8988T (cell line): ENCODE data around the gene PYROXD2.

Source experiments
- DNase-seq: peaks from one replicate; pipeline ENCODE4 v3.0.0; 2011

The PYROXD2 gene

DNA sequence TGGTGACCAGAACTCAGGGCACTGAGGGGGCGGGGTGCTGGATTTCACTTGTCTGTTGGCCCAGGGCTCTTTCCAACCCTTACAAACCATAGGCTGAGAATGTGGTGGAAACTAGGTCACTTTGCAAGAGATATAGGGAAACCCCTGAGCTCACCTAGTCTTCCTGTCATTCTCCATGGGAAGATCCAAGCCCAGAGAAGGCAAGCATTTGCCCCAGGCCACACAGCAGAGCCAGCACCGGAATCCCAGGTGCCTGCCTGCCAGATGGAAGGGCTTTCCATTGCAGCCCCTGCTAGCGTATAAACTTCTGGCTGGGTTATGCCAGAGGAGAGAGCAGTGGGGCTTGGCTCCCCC, 427 bp downstream of the PYROXD2 start:
- no peak for DNase-seq

DNA sequence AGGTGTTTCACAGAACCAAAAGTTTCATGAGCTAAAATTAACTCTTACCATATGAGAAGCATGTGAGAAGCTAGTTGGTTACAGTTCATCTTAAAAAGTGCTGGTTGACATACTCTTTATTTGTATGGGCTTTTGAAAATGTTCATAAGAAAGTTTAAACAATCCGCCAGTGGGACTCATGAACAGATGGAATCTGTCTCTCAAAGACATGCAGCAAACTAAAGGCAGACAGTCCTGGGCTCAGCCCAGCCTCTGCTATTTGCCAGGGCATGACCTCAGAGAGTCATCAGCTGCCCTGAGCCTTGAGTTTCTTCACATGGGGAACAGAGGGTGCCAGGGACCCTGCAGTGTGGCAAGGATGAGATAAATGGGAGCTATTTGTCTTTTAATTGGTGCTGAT, 3.2 kb downstream of the PYROXD2 start:
- DNase-seq = no peak

DNA sequence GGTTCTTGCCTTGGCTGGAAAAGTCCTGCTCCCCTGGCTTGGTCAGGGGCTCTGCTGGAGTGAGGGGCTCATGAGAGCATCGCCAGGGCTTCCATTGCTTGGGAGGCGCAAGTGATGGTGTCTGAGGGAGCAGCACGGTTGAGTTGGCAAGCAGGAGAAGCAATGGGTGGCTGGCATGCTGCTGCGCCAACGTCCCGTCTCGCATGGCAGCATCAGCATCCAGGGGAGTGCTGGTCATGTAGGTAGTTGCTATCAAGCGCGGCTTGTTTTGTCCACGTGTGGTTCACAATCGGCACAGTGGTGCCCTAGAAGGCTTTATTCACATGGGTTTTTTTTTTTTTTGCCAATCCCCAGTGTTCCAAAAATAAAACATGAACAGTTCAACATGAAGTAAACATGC, 3.8 kb downstream of the PYROXD2 start:
- no peak for DNase-seq

DNA sequence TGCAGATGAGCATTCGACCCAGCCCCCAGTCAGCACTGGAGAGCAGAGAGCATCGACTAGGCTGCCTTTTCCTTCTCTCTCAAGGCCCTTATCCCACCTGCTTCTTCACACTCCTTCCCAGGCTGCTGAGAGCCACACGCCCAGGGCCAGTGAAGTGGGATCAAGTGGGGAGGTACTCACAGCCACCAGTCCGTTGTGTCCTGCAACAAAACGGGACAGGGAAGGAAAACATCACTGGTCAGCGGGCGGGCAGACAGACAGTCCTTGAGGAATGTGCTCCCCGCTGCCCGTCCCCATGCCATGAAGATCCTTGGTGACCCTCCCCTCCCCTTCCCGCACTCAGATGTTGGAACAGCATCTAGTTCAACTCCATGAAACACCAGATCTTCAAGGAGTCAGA, 4.2 kb downstream of the PYROXD2 start:
- no peak for DNase-seq

DNA sequence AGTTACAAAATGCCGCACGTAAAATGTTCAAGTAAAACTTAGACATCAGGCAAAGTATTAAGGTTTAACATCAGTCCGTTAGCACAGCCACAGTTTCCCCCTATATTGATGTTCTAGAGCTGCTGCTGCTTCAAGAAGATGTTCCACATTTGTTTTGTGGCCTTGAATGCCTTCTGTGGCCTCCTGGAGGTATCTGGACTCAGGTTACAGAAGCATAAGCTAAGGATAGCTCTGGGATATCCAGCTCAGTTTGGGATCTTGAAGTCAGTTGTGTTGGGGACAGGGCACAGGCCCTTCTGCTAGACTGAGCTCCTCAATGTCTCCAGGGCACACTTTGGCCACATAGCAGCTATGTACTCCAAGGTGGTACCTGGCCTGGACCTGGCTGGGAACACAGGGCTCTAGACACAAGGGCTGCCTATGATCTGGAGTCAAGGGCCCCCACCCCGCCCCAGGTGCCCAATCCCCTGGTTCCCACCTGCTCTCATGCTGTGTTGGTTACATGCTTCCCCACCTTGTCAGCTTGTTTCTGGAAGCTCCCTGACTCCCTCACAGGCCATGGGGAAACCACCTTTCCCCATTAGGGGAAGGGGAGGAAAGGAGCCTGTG, 4.7 kb downstream of the PYROXD2 start:
- DNase-seq = no peak

DNA sequence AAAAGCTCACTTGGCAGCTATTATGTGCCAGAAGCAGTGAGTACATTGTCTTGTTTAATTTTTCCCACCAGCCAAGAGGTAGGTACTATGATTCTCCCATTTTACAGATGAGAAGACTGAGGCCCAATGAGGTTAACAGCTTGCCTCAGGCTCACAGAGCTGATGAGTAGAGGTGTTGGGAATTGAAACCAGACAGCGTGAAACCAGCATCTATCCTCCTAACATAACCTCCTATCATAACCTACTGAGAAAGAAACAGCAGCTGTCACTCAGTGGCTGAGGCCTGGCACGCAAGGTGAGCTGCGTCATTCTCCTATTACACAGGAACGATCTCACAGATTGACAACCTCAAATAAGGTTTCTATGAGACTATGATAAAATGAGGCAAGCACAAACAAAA, 6.2 kb downstream of the PYROXD2 start:
- DNase-seq = no peak

DNA sequence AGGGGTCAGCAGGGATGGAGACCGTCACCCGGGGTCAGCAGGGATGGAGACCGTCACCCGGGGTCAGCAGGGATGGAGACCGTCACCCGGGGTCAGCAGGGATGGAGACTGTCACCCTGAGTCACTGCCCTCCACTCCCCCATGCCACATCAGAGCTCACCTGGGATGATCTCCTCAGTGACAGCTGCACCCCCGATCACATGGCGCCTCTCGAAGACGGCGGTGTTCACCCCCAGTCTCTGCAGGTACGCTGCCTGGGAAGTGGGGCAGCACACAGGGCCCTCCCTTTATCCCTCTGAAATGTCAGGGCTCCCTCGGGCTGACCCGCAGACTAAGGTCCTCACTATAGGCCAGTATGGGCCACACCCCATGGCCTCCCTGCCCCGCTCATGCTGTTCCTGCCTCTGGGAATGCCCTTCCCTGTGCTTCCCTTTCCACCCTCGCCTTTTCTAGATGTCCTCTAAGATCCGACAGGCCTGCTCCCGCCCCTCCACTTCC, 7.2 kb downstream of the PYROXD2 start:
- DNase-seq = no peak

DNA sequence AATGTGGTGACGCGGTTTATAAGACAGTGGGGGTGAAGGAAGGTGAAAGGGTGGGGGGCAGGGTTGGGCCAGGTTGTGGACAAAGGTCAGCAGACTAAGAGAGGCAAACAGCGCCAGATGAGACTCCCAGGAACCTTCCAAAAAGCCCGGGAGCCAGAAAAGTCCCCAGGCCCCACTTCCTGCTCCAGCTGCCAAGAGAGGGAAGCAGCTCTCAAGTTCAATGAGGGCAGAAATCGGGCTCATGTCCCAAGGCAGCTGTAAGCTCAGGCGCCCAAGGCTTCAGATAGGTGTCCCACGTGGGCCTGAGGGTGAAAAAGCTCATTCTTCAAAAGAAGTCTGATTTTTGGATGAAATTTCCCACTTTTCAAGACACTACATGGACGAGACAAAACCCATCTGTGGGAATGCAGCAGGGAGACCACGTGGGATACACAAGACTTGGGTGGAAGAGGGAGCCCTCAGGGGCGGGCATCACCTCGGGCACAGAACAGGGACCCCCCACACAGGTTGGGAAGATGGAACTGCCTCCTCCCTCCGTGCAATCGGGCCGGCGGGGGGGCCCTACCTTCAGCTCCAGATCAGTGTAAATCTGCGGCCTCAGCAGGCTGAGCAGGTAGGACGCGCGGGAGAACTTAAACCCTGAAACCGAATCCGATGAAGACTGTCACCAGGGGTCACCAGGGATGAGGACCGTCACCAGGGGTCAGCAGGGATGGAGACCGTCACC, 7.8 kb downstream of the PYROXD2 start:
- no peak for DNase-seq

DNA sequence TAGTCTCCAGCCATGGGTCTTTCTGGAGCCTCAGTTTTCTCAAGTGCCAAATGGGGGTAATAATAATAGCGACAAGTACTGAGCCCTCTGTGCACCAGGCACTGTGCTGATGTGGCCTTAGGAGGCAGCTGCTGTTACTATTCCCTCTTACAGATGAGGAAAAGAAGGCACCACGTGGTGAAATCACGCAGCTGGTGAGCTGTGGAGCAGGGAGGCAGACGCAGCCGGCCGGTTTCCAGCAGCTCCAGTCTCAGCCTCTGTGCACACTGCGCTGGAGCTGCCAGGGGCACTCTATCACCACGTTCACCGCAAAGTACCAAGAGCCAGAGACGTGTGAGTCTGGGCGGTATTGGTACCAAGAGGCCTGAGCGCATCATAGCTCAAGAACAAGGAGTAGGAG, 9.6 kb downstream of the PYROXD2 start:
- no peak for DNase-seq

DNA sequence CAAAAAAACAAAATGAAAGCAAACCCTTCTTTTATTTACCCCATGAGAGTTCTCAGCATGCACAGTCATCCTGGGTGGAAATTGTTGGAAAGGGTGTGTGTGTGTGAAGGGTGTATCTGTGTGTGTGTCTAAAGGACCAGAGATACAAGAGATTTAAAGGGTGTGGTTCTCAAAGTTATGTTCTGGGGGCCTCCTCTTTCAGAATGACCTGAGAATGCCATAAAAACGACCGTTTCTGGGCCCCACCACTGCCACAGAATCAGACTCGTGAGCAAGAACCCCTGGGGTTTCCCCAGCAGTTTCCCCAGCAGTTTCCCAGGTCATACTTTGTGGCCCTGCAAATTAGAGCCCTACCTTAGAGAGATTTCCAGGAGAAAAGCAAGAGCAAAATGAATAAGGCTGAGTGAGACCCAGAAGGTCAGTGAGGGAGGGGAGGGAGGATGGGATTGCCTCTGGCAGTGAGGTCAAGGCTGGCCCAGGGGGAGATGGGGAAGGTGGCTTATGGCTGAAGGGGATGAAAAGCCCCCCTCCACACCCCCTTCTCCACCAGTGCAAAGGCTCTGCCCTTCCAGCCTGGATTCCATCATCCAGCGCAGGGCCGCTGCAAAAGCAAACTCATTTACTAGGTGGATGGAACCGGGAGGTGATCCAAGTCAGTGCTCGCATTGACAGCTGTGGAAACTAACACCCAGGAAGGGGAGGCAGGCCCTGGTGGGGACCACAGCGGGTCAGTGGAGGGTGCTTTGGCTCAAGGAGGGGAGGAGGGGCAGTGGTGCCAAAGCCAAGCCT, 10.2 kb downstream of the PYROXD2 start:
- DNase-seq = no peak

DNA sequence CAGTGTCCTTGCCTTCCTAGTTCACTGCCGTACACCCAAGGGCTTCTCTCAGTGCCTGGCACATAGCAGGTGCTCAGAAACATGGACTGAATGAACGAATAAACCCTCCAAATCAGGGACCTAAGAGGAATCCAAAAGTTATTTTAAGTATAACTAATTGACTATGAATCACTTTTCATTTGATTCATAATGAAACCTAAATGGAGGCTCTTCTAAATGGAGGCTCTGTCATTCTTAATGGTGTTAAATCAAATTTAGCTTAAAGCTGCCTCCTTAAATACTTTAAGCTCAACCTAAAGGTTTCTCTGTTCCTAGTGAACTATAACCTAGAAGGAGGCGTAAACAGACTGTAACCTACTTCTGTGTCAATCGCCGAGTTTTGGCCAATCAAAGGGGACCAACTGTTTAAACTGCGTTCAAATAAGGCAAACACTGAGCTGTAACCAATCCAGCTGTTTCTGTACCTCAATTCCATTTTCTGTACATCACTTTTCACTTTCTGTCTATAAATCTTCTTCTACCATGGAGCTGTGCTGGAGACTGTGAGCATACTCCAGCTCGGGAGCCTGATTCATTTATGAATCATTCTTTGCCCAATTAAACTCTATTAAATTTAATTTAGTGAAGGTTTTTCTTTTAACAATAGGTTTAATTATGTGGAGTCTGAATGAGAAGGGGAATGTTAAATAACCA, 11.0 kb downstream of the PYROXD2 start:
- no peak for DNase-seq

DNA sequence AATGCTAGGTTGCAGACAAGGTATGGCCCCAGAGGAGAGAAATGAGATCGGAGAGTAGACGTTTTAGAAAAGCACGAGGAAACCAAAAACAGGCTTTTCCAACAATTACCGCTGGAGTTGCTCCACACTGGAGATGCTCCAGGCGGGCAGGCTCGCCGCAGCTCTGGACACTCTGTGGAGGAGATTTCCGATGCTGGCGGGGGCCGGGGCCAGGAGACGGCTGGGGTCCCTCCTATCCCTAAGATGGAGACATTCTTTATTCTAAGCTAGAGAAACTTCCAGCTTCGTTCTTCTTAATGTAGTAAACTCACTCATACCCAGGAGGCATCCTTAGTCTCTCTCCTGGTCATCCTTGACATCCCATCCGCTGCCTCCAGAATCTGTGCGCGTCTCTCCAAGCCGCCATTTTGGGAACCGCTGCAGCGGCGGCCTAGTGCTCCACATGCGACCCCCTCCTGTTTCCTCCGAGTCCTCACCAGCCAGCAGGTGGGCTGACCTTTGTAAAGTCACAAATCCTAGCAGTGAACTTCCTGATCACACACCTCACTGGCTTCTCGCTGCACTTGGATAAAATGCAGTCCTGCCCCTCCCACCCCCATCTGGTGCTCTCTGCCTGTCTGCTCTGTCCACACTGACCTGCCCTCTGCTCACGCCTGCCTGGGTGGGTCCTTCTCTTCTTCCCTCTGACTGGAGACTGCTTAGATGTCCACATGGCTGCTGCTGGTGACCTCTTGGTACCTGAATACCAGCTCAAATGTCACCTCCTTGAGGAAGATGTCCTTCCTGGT, 11.9 kb downstream of the PYROXD2 start:
- no peak for DNase-seq

DNA sequence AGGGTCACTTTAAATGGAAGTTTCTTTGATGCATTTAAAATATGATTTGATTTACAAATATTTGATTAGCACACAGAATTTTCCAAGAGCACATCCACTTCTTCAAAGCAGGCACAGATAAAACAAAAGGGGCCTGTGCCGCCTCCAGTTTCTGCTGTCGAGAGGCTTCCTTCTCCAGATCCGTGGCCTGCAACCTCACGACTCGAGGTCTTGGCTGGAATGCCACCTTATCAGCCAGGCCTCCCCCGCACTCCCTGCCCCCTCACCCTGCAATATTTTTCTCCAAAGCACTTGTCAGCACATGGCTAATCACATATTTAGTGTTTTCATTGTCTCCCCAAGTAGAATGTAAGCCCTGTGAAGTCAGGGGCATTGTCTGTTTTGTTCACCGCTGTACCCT, 12.5 kb downstream of the PYROXD2 start:
- DNase-seq = no peak

DNA sequence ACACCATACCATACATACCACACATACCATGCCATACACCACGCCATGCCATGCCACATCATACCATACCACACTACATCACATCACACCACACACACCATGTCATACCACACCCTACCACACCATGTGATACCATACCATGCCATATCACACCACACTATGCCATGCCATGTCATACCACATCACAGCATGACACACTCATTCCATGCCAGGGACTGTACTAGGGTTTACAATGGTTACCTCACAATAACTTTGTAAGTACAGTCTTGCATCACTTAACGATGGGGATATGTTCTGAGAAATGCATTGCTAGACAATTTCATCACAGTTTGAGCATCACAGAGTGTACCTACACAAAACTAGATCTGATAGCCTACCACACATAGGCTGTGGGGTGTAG, 14.5 kb downstream of the PYROXD2 start:
- DNase-seq = no peak

DNA sequence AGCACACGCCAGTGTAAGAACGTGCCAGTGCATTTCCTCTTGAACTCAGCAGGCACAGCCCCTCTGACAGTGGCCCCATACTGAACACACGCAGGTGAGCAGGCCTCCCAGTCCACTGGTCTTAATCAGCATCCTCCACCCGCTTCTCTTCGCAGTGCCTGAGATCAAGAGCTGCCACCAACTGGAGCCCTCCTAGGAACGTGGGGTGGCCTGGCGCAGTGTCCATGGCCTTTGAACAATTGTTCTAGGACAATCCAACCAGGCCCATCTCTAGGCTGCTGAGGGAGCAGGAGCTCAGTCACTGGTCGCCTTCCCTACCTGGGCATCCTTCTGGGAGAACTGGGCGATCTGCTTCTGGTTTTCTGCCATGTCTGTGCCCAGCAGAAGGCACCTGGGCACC, 15.2 kb downstream of the PYROXD2 start:
- no peak for DNase-seq

DNA sequence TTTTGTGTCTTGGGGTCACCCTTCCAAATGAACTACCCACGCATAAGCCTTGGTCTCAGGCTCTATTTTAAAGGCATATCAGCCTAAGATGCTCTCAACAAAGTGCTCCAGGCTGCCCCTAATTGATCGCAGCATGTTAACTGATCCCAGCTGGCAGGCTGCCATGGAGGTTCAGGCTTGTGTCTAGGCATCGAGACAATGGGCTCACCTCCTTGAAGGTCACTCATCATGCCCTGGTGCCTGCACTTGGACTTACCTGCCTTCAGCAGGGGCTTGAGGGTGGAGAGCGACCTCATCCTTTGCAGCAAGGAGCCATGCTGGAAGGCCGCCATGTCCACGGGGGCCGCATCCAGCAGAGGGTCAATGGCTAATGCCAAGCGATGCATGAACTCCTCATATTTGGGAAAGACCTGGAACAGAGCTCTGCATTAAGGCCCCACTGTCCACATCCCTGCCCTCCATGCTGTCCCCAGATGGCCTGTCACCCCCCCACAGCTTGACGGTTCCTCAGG, 17.8 kb downstream of the PYROXD2 start:
- no peak for DNase-seq

DNA sequence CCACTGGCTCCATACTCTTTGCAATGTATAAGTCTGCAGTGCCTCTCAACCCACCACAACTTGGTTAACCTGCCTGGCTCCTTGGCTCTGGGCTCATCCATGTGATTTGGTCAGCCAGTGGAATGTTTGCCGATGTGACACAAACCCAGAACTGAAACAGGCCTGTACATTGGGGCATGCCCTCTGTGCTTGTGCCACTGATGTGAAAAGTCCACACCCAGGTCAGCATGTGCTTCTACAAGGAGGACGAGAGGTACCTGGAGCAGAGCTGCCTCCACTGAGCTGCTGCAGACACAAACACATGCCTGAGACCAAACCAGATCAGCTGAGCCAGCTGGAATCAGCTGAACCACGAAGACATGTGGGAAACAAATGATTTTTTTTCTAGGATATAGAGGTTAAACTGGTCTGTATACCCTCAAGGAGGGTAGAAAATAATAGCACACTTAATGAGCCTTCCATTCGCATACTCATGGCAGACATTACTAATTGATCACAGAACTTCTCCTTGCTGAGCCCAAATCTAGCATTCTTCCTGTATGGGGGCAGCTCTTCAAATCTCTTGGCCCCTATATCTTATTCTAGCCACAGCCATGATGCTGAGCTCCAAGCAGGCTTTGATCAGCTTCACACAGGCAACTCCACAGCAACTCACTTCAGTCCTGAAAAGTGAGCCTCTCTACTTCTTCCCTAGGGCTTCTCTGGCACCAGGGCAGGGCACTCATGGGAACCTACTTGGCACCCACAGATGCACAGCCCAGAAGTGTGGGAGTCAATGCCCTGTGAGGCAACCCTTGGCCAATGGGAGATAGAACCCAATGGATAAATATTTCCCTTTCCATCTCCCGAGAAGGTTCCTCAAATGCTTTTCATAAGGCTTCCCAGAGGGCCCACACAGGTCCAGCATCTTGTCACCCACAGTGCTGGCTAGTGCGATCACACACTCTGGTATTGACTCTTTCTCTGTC, 18.6 kb downstream of the PYROXD2 start:
- DNase-seq = no peak

DNA sequence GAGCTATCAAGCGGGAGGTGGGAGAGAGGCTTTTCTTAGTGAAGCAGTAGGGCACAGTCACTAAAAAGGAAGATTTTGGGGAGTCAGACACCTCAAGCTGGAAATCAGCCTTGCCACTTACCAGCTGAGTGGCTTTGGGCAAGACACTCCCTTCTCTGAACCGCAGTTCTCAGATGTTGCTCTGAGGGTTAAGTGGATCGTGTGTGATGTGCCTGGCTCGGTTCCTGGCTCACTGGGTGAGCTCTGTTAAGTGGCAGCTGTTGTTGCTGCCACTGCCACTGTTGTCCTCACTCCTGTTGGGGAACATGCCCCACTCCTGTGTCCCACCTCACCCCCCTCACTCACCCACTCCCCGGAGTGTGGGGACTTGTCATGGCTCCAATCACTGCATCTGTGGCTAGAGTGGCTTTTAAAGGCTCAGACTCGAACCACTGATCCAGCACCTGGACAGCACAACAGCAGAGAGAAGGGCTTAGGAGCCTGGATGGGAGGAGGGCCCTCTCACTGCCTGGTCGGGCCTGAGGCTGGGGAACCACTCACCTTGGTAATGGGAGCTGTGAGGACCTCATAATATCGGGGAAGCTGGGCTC, 20.0 kb downstream of the PYROXD2 start:
- DNase-seq = no peak

DNA sequence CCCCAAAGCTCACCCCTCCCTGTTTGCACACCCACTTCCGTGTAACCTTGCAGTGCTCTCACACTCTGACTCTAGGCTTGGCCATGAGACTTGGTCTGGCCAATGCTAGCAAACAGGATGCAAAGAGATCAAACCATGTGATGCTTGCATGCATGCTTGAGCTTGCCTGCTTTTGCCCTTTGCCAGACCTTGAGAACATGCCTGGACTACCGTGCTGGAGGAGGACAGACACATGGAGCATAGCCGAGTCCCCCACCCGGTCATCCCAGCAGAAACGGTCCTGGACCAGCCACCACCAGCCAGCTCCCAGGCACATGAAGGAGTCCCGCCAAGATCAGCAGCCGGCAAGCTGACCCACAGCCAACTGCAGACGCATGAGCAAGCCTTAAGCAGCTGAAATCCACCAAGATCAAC, 23.4 kb downstream of the PYROXD2 start:
- DNase-seq = no peak

DNA sequence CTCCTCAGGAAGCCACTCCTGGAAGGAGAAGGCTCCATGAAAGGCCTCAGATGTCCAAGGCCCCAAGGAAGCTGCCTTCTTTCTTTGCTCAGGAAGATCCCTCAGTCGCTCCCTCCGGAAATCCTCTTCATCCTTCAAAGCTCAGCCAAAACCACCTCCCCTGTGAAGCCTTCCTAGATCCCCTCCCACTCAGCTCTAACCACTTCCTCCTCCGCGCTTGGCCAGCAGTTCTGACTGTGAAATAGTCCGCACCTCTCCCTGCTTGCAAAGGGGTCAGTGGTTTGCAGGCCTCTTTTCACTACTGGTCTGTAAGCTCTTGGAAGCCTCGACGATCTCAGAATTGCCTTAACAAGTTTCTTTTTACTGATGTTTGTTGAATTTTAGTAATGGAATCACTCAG, 23.9 kb downstream of the PYROXD2 start:
- DNase-seq = no peak

DNA sequence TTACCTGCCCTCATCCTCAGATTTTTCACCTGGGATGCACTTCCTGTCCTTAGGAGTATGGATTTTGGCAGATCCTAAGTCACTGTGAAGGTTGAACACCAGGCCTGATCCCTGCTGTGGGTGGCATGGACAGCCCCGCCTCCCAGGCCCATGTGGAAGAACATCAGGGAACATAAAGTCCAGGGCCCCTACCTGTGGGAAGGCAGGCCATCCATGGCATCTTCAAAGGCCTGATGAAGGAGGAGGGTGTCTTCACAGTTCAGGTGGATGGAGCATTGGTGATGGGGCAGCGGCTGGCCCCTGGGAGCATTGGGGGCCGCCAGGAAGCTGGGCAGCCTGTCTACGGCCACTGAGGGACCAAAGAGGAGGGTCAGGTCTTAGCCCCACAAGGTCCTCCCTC, 24.6 kb downstream of the PYROXD2 start:
- DNase-seq = no peak
